H1 (cell line): ENCODE data around the gene S100A16. TPM values are rescaled to one million over a fixed set of nuclear protein-coding genes. Genes with fewer than 3 reads are reported as not detected.

Source experiments
- CTCF ChIA-PET: fragments of 300-600 bp; sonication (Branson Sonifier 250); formaldehyde crosslinking; loops from one replicate; lab custom pipeline; 2021; ENCODE audit not compliant: partially characterized antibody; lab: Charles Lee
- POLR2A ChIA-PET: fragments of 300-600 bp; sonication (Branson Sonifier 250); formaldehyde crosslinking; loops from one replicate; lab custom pipeline; 2021; ENCODE audit warnings: inconsistent platforms; ENCODE audit not compliant: partially characterized antibody; lab: Charles Lee
- DNase-seq, 2 experiments: peaks; one replicate each; pipeline versions ENCODE4 v3.0.0 to v3.0.0-alpha.2; 2010 to 2022; ENCODE audit warnings: low spot score in 2 of 2, low read depth in 1 of 2, mixed read lengths in 1 of 2
- FAIRE-seq: peaks from 2 replicates; lab custom pipeline; 2011; peaks lifted over from hg19 to GRCh38; lab: Jason Lieb, UNC
- H2AFZ ChIP-seq: 2 replicates; pipeline ENCODE4 v1.8.1; 2012; ENCODE audit warnings: low read length, inconsistent platforms
- H2AK5ac ChIP-seq: 2 replicates; pipeline ENCODE4 v1.6.1; 2013; ENCODE audit warnings: low read depth, low read length
- H2BK120ac ChIP-seq: replicated peaks from 2 replicates; pipeline ENCODE3; 2013; ENCODE audit warnings: low read depth, low read length, inconsistent platforms
- H2BK12ac ChIP-seq: 2 replicates; pipeline ENCODE4 v1.6.1; 2013; ENCODE audit warnings: low read depth, low read length
- H2BK15ac ChIP-seq: 2 replicates; pipeline ENCODE4 v1.6.1; 2013; ENCODE audit warnings: low read length
- H2BK20ac ChIP-seq: 2 replicates; pipeline ENCODE4 v1.6.1; 2013; ENCODE audit warnings: low read length
- H2BK5ac ChIP-seq: 2 replicates; pipeline ENCODE4 v1.6.1; 2013; ENCODE audit warnings: low read depth, low read length
- H3K14ac ChIP-seq: 2 replicates; pipeline ENCODE4 v1.6.1; 2013; ENCODE audit warnings: inconsistent platforms; ENCODE audit not compliant: insufficient read length
- H3K18ac ChIP-seq: 2 replicates; pipeline ENCODE4 v1.6.1; 2013; ENCODE audit warnings: low read length; ENCODE audit errors: extremely low read depth
- H3K23ac ChIP-seq: 2 replicates; pipeline ENCODE4 v1.6.1; 2013; ENCODE audit warnings: inconsistent platforms; ENCODE audit not compliant: insufficient read length
- H3K23me2 ChIP-seq: 2 replicates; pipeline ENCODE4 v1.6.1; 2013; ENCODE audit warnings: low read depth, low read length
- H3K27ac ChIP-seq: 2 replicates; pipeline ENCODE4 v1.6.1; 2011; ENCODE audit warnings: low read depth, low read length, inconsistent platforms
- H3K27me3 ChIP-seq, 4 experiments: replicated peaks in 1 of 4; 1 replicate in 1 of 4; 2 replicates in 3 of 4; pipeline versions ENCODE4 v1.6.1 to v1.8.1; 2011 to 2013; ENCODE audit warnings: low read length in 3 of 4, mild to moderate bottlenecking in 3 of 4, inconsistent platforms in 2 of 4, mixed read lengths in 2 of 4, moderate library complexity in 1 of 4; ENCODE audit not compliant: control insufficient read depth in 3 of 4, insufficient read depth in 3 of 4; ENCODE audit errors: extremely low read depth in 1 of 4
- H3K36me3 ChIP-seq, 4 experiments: 2 replicates each; pipeline versions ENCODE4 v1.6.1 to v1.8.1; 2011 to 2013; ENCODE audit warnings: mild to moderate bottlenecking in 4 of 4, low read length in 3 of 4, moderate library complexity in 2 of 4, control low read depth in 1 of 4, inconsistent platforms in 1 of 4; ENCODE audit not compliant: insufficient read depth in 4 of 4, control insufficient read depth in 2 of 4
- H3K4ac ChIP-seq: replicated peaks from 2 replicates; pipeline ENCODE3; 2013; ENCODE audit warnings: low read length, low read depth, mixed read lengths, inconsistent platforms; ENCODE audit not compliant: insufficient read length
- H3K4me1 ChIP-seq, 4 experiments: replicated peaks in 1 of 4; 1 replicate in 1 of 4; 2 replicates in 3 of 4; pipeline versions ENCODE4 v1.6.1 to v1.8.1; 2011 to 2013; ENCODE audit warnings: low read length in 3 of 4, inconsistent platforms in 2 of 4, mixed read lengths in 1 of 4; ENCODE audit not compliant: insufficient read depth in 4 of 4, control insufficient read depth in 3 of 4
- H3K4me2 ChIP-seq, 2 experiments: 2 replicates each; pipeline versions ENCODE4 v1.6.1 to v1.8.1; 2011 to 2013; ENCODE audit warnings: low read depth in 2 of 2, low read length in 2 of 2, control low read depth in 1 of 2, inconsistent platforms in 1 of 2, mild to moderate bottlenecking in 1 of 2; ENCODE audit not compliant: insufficient read depth in 1 of 2
- H3K4me3 ChIP-seq, 4 experiments: fragments of 200-600, 300-600 bp in 1 of 4; sonication (generic), shearing (Covaris generic), sonication (Bioruptor Twin) in 1 of 4; 2 replicates each; pipeline versions ENCODE4 v1.5.1 to v1.8.1; 2011 to 2016; ENCODE audit warnings: low read length in 4 of 4, low read depth in 3 of 4, control low read depth in 2 of 4, inconsistent platforms in 2 of 4, mild to moderate bottlenecking in 2 of 4, mixed read lengths in 1 of 4, moderate library complexity in 1 of 4; ENCODE audit not compliant: insufficient read depth in 2 of 4; ENCODE audit errors: extremely low read depth in 1 of 4
- H3K56ac ChIP-seq: replicated peaks from 2 replicates; pipeline ENCODE3; 2013; ENCODE audit warnings: low read depth, mild to moderate bottlenecking, mixed read lengths, low read length, inconsistent platforms; ENCODE audit not compliant: insufficient read length
- H3K79me1 ChIP-seq: 2 replicates; pipeline ENCODE4 v1.6.1; 2013; ENCODE audit warnings: low read depth, low read length, control low read depth
- H3K79me2 ChIP-seq, 2 experiments: 2 replicates each; pipeline versions ENCODE4 v1.6.1 to v1.8.1; 2012 to 2013; ENCODE audit warnings: low read length in 2 of 2, mild to moderate bottlenecking in 2 of 2, inconsistent platforms in 1 of 2; ENCODE audit not compliant: insufficient read depth in 2 of 2, control insufficient read depth in 1 of 2
- H3K9ac ChIP-seq, 4 experiments: replicated peaks in 1 of 4; 1 replicate in 1 of 4; 2 replicates in 3 of 4; pipeline versions ENCODE4 v1.6.1 to v1.8.1; 2011 to 2013; ENCODE audit warnings: low read depth in 3 of 4, low read length in 3 of 4, control low read depth in 2 of 4, mild to moderate bottlenecking in 2 of 4, moderate library complexity in 2 of 4, inconsistent platforms in 1 of 4; ENCODE audit errors: extremely low read depth in 1 of 4
- H3K9me3 ChIP-seq, 2 experiments: 2 replicates each; pipeline versions ENCODE4 v1.6.1 to v1.8.1; 2012 to 2013; ENCODE audit warnings: mild to moderate bottlenecking in 2 of 2, moderate library complexity in 2 of 2, control low read depth in 1 of 2, inconsistent platforms in 1 of 2, low read depth in 1 of 2, low read length in 1 of 2, mixed read lengths in 1 of 2; ENCODE audit not compliant: insufficient read depth in 2 of 2
- H4K20me1 ChIP-seq, 2 experiments: replicated peaks in 1 of 2; 2 replicates each; pipeline versions ENCODE3 to v1.8.1; 2011 to 2013; ENCODE audit warnings: inconsistent platforms in 2 of 2, low read length in 2 of 2, mild to moderate bottlenecking in 1 of 2; ENCODE audit not compliant: insufficient read depth in 2 of 2, control insufficient read depth in 1 of 2
- H4K5ac ChIP-seq: 2 replicates; pipeline ENCODE4 v1.6.1; 2013; ENCODE audit warnings: low read length, low read depth, mixed read lengths, inconsistent platforms; ENCODE audit not compliant: insufficient read length
- H4K8ac ChIP-seq: 2 replicates; pipeline ENCODE4 v1.8.0; 2013; ENCODE audit warnings: mild to moderate bottlenecking, moderate library complexity, low read length, inconsistent platforms; ENCODE audit not compliant: insufficient read depth; ENCODE audit errors: extremely low read depth
- H4K91ac ChIP-seq: replicated peaks from 2 replicates; pipeline ENCODE3; 2013; ENCODE audit warnings: low read length, mixed read lengths, inconsistent platforms; ENCODE audit not compliant: insufficient read length
- ASH2L ChIP-seq: fragments of 200-600, 300-600 bp; sonication (generic); IDR thresholded peaks from one replicate; pipeline ENCODE4 v1.7.1; 2017; ENCODE audit warnings: low read length
- CEBPB ChIP-seq: IDR thresholded peaks from 2 replicates; pipeline ENCODE4 v1.6.1; 2012; ENCODE audit warnings: low read depth, low read length
- CHD1 ChIP-seq: IDR thresholded peaks from 2 replicates; pipeline ENCODE4 v1.6.1; 2012; ENCODE audit warnings: low read depth, low read length, improper control_type of control experiment
- HDAC6 ChIP-seq: IDR thresholded peaks from one replicate; pipeline ENCODE4 v1.7.1; 2012; ENCODE audit warnings: low read depth, mild to moderate bottlenecking, inconsistent platforms, low read length, moderate library complexity
- MAFK ChIP-seq: IDR thresholded peaks from 2 replicates; pipeline ENCODE4 v1.6.1; 2012; ENCODE audit warnings: low read depth, mild to moderate bottlenecking, improper control_type of control experiment, low read length
- POLR2A ChIP-seq, 2 experiments: IDR thresholded peaks; 1 replicate in 1 of 2; 2 replicates in 1 of 2; pipeline ENCODE4 v1.6.1; 2011; ENCODE audit warnings: low read depth in 2 of 2, low read length in 2 of 2, mild to moderate bottlenecking in 2 of 2; ENCODE audit errors: control extremely low read depth in 1 of 2
- SIRT6 ChIP-seq: IDR thresholded peaks from one replicate; pipeline ENCODE4 v1.7.1; 2012; ENCODE audit warnings: low read length, inconsistent platforms
- SIX5 ChIP-seq: IDR thresholded peaks from 2 replicates; pipeline ENCODE4 v1.6.1; 2011; ENCODE audit warnings: mild to moderate bottlenecking, low read depth, low read length
- TAF1 ChIP-seq: IDR thresholded peaks from 2 replicates; pipeline ENCODE4 v1.6.1; 2011; ENCODE audit warnings: mild to moderate bottlenecking, low read depth, low read length
- WGBS, 2 experiments: shearing (Covaris generic) in 1 of 2; methylation state at CpG; one replicate each; pipeline versions ENCODE4 v1.1.6 to v1.1.7; 2013 to 2015; ENCODE audit warnings: low lambda C conversion rate in 2 of 2, mixed read lengths in 2 of 2, inconsistent platforms in 1 of 2, low coverage in 1 of 2, missing lambda C conversion rate in 1 of 2; ENCODE audit not compliant: insufficient replicate concordance in 2 of 2, insufficient coverage in 1 of 2, insufficient read length in 1 of 2; ENCODE audit errors: extremely low coverage in 1 of 2, missing lambda C conversion rate in 1 of 2; 5-methylcytosine and 5-hydroxymethylcytosine counted together
- polyA plus RNA-seq, 7 experiments: library from polyadenylated mRNA; depleted of rRNA in 3 of 7; stranded (reverse) in 5 of 7; unstranded in 2 of 7; fragments of >200 nt in 5 of 7; fragments of 200-250 nt in 2 of 7; gene quantifications; 1 replicate in 5 of 7; 2 replicates in 1 of 7; 4 replicates in 1 of 7; pipeline versions ENCODE4 v1.2.1 to v1.2.3, GENCODE V29; 2011 to 2013; ENCODE audit warnings: missing spikeins in 2 of 7, mixed read lengths in 2 of 7
- total RNA-seq: library from RNA; stranded (reverse); fragmentation: NEBNext Ultra II Directional; extraction: Animal tissue kit (Norgen Biotek cat#: 25700); gene quantifications from 2 replicates; pipeline ENCODE4 v1.2.1, GENCODE V29; 2021

S100A16 gene
- total and polyA plus RNA-seq, 2 of the 8 experiments (the other 6 are each of a cell fraction or from before 2014, with no cell fraction given), result 14.9 to 61.4 TPM

GRCh38 chr1:153659175-153659534, 46.2 kb upstream of the S100A16 start:
- 70% methylated on average over 8 of the region's 8 CpGs; no CpG with 5 or more reads in 1 of the 2 experiments for WGBS, 2 experiments
- Histone ChIP-seq H3K27me3 (no peaks in the 10 kb centered on the region), H2BK15ac (no peak overlapping the region), H3K56ac (no peak overlapping the region), H2AK5ac (no peak overlapping the region), H3K23ac (no peak overlapping the region), H4K91ac (no peak overlapping the region), H3K79me2 (peaks cover 0 to 11% of the 10 kb centered on the region in 2 experiments; a peak in 2 of 4 replicates), H3K9me3 (no peaks in the 10 kb centered on the region), H3K4me1 (peaks cover 0 to 4% (median 2%) of the 10 kb centered on the region in 4 experiments; a peak in 2 of 7 replicates), H4K5ac (no peak overlapping the region), H3K36me3 (peaks cover 23 to 38% (median 32%) of the 10 kb centered on the region in 4 experiments), H3K14ac (no peak overlapping the region), H3K23me2 (no peaks in the 10 kb centered on the region), H2BK120ac (no peak overlapping the region), H4K20me1 (peaks cover 0 to 8% of the 10 kb centered on the region in 2 experiments), H2AFZ (no peak overlapping the region), H3K18ac (no peak overlapping the region), H2BK12ac (no peak overlapping the region), H2BK20ac (no peak overlapping the region), H4K8ac (no peak overlapping the region; the same call in 1 of the 2 replicates), H3K4me3 (peak overlapping the region; percentile 71 to 98 (median 90)), H3K4me2 (peak overlapping the region; percentile 69 to 91), H3K27ac (no peak overlapping the region), H3K4ac (no peak overlapping the region), H3K79me1 (peaks cover 5% of the 10 kb centered on the region; the same call in 1 of the 2 replicates), H2BK5ac (no peak overlapping the region), H3K9ac (peak overlapping the region; percentile 82 to 88 (median 84); a peak in 5 of 7 replicates)
- ChIA-PET POLR2A (interaction anchor here (0.6 to 19.8 kb wide), 13 partner anchors 11 to 1856 kb away, joined by 3 to 343 read pairs (median 3); partner anchors contain the start of genes CHTOP, CREB3L4, ILF2 and RPS27), CTCF (interaction anchor here (0.6 to 1.7 kb wide), 8 partner anchors 9 to 304 kb away, joined by 3 to 6 read pairs (median 4); partner anchors contain the start of gene S100A13)
- FAIRE-seq (no peak), DNase-seq (no peak)
- TF ChIP-seq HDAC6, result no peak
- no peak for TF ChIP-seq CEBPB
- no peak for TF ChIP-seq SIRT6
- TF ChIP-seq POLR2A (IDR thresholded peaks at IDR 0.05; ENCODE audit: control extremely low read depth in 1 of 2, low read depth in 2 of 2, low read length in 2 of 2), result no peak
- TF ChIP-seq SIX5, result no peak
- no peak for TF ChIP-seq MAFK
- TF ChIP-seq ASH2L, result no peak
- no peak for TF ChIP-seq TAF1
- TF ChIP-seq CHD1, result no peak
